SKM-1 treated with dmso at 0.1 percent for 144 hours (cell line): ENCODE data around the gene C1orf167.

Experiments
- DNase-seq: peaks from one replicate; lab custom pipeline; 2025; ENCODE audit not compliant: unreplicated experiment; lab: John Stamatoyannopoulos, UW

C1orf167 gene

GRCh38 chr1:11735854-11736745 is 25.9 kb upstream of the C1orf167 start, which contains the start of gene AGTRAP:
Gene AGTRAP (plus strand): TSS chr1:11736136. CDS start chr1:11736209, 73 bp downstream.
- DNase-seq = peak; percentile 88

- DNase-seq = peak; percentile 91
These were observed 25.0 kb upstream of the C1orf167 start for GRCh38 chr1:11736746-11737639.

- DNase-seq = no peak
These were observed 23.9 kb upstream of the C1orf167 start for GRCh38 chr1:11738096-11738495.

DNA sequence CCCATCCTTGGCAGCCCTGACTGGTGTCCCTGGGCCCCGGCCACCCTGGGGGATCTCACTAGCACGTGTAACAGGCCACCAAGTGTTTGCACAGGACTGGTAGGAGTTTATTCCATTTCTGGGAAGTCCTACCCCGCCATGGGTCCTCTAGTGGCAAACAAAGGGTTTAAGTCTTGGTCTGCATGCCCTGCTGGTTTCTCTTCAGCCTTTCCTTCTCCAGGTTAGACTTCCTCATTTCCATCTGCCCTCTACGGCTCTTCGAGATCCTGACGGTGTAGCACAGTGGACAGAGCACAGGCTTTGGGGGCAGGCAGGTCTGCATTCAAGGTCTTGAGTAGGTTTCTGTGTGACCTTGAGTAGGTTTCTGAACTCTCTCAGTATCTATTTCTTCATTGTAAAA is 23.2 kb upstream of the C1orf167 start:
- DNase-seq = peak; percentile 70

- DNase-seq = peak; percentile 82
These were observed 21.5 kb upstream of the C1orf167 start for GRCh38 chr1:11740258-11741192.

- DNase-seq = no peak
These were observed 20.5 kb upstream of the C1orf167 start for GRCh38 chr1:11741482-11741881.

DNA sequence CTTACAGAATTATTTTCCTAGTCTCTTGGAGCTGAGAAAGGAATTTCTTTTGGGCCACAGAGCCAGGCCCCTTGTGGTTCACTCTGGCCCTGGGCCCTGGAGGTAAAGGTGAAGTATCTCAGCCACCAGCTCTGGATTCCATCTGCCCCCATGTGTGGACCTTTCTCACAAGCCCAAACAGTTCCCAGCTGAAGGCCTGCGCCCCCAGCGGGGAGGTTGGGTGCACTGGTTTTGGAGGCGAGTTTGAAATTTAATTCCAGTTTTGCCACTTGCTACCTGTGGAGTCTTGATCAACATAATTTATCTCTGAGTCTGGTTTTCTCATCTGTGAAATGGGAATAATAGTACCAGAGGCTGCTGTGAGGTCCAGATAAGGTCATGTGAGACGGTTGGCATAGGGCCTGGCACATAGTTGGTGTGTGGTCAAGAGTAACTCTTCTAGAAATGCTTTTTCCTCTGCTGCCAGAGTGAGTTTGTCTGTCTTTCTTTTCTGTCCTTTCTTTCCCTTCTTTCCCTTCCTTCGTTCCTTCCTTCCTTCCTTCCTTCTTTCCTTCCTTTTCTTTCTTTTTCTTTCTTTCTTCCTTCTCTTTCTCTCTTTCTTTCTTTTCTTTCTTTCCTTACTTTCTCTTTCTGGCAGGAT is 20.0 kb upstream of the C1orf167 start:
- DNase-seq = no peak

- no peak for DNase-seq
These were observed 17.7 kb upstream of the C1orf167 start for GRCh38 chr1:11744287-11744686.

DNA sequence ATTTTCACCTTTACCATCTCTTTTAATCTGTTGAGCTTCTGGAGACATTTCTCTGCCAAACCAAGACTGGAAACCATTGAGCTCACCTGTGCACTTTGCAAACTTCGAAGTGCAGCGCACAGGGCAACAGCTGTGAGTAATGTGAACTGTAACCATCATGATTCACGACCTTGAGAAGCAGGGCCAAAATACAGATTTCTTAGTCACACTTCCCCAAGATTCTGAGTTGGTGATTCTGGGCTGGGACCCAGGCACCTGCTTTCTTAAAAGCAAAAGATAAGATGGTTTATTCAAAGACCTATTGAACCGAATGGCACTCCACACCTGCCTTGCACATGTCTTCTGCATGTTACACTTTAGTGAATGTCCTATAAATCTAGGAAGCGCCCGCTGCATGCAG is 15.9 kb upstream of the C1orf167 start:
- DNase-seq = no peak

DNA sequence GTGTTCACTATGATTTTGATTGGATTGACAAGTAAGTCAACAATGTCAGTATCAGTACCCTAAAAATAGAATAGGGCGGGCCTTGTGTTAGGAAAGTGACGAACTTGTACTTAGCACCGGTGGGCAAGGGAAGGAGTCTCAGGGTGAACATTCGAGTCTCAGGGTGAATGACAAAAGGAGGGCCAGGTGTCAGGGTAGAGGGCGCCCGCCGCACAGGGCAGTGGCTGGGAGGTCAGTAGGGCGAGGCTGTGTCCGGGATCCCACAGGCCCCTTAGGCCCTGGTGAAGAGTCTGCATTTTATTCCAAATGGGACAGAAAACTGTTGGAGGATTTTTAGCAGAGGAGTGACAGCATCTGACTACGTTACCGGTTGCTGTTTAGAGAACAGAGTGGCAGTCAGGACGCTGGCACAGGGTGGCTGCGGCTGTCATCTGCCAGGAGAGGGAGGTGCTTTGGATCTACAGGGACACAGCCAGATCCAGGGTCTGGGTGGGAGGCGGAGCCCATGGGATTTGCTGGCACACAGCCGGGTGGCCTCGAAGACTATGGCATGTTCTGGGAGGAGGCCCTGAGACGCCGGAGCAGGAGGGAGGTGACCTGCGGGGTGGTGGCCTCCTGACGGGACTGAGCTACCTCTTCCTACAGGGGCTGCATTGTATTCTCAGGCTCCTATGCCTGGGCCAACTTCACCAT is 15.1 kb upstream of the C1orf167 start:
- no peak for DNase-seq

- DNase-seq = no peak
These were observed 13.4 kb upstream of the C1orf167 start for GRCh38 chr1:11748294-11749202.

GRCh38 chr1:11749203-11749689 is 12.7 kb upstream of the C1orf167 start:
- peak; percentile 42 for DNase-seq

- DNase-seq = no peak
These were observed 12.0 kb upstream of the C1orf167 start for GRCh38 chr1:11749996-11750395.

DNA sequence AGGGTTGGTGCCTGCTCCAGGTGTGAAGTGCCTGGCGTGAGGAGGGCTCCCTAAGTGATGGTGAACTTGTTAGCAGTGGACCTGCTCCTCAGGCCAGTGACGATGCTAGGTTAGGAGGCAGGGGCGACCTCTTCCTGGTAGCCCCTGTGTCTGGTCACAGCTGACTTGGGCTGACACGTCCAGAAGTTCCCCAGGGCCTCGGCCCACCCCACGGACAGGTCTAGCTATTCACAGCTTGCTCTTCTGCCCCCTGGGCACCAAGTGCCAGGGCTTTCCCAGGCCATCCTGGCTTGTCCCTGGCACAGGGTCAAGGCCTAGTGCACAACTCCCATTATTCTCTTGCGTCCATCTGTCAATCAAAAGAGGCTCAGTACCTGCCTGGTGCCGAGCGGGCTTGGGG is 10.9 kb upstream of the C1orf167 start:
- no peak for DNase-seq

GRCh38 chr1:11752359-11753088 is 9.5 kb upstream of the C1orf167 start:
- DNase-seq = no peak

GRCh38 chr1:11753555-11754208 is 8.3 kb upstream of the C1orf167 start:
- no peak for DNase-seq

DNA sequence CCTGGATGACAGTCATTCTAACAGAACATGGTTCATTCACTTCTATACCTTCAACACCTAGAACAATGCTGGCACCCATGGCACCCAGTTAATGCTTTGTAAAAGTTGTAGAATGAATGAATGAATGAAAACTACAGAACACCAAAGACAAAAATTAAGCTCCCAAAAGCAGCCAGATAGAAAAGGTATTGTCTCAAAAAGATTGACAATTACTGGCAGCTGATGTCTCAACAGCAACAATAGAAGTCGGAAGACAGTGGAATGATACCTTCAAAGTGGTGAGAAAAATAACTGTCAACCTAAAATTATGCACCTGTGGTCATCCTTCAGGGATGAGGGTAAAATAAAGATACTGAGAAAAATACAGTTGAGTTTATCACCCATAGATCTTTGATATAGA is 4.9 kb upstream of the C1orf167 start:
- no peak for DNase-seq
